SK-N-SH (cell line): ENCODE measurements around the gene ANKRD18B. TPM values are rescaled to one million over a fixed set of nuclear protein-coding genes. Genes with fewer than 3 reads are reported as not detected.
A peak's percentile ranks its signal among the peaks of the same experiment; 100 is the strongest.
"Not testable (repeated sequence)": the region's sequence is repeated elsewhere in the genome, so short reads cannot be mapped to it uniquely, and the experiment has no call there.

ENCODE experiments used
- CTCF ChIA-PET: fragments of 300-600, 350-600 bp; formaldehyde crosslinking; extraction: SDS; loops from one replicate; lab custom pipeline; 2021; lab: Yijun Ruan, JAX
- POLR2A ChIA-PET: fragments of 350-600 bp; sonication (Branson Sonifier 250); formaldehyde crosslinking; extraction: SDS; loops from one replicate; lab custom pipeline; 2020; ENCODE audit warnings: antibody characterized with exemption, inconsistent platforms; lab: Yijun Ruan, JAX
- DNase-seq: peaks from one replicate; pipeline ENCODE4 v3.0.0; 2012
- H2AFZ ChIP-seq: fragments of 200-600 bp; sonication (generic); 2 replicates; pipeline ENCODE4 v1.8.1; 2016; ENCODE audit warnings: antibody characterized with exemption, mild to moderate bottlenecking, low read depth
- H3F3A ChIP-seq: fragments of 200-600 bp; sonication (generic); replicated peaks from 2 replicates; pipeline ENCODE3; 2016; ENCODE audit warnings: antibody characterized with exemption, mild to moderate bottlenecking; ENCODE audit not compliant: insufficient read depth
- H3K27ac ChIP-seq, 2 experiments: fragments of 200-500 bp in 1 of 2; fragments of 200-600 bp in 1 of 2; sonication (Bioruptor generic) in 1 of 2; sonication (generic), shearing (Covaris generic) in 1 of 2; 2 replicates each; pipeline versions ENCODE4 v1.5.1 to v1.6.1; 2014 to 2016; ENCODE audit warnings: low read depth in 2 of 2, inconsistent platforms in 1 of 2, low read length in 1 of 2, mild to moderate bottlenecking in 1 of 2, mixed read lengths in 1 of 2
- H3K27me3 ChIP-seq: fragments of 200-600 bp; sonication (generic), shearing (Covaris generic); 2 replicates; pipeline ENCODE4 v1.6.1; 2016; ENCODE audit warnings: mixed run types; ENCODE audit not compliant: insufficient read depth
- H3K36me3 ChIP-seq, 2 experiments: fragments of 200-500 bp in 1 of 2; fragments of 200-600 bp in 1 of 2; sonication (Bioruptor generic) in 1 of 2; sonication (generic) in 1 of 2; replicated peaks in 1 of 2; 2 replicates each; pipeline versions ENCODE3 to v1.5.1; 2014 to 2016; ENCODE audit warnings: low read length in 1 of 2, mild to moderate bottlenecking in 1 of 2; ENCODE audit not compliant: insufficient read depth in 2 of 2, control insufficient read depth in 1 of 2
- H3K4me1 ChIP-seq, 2 experiments: fragments of 200-500 bp in 1 of 2; fragments of 200-600 bp in 1 of 2; sonication (Bioruptor generic) in 1 of 2; sonication (generic), shearing (Covaris generic) in 1 of 2; 2 replicates each; pipeline versions ENCODE4 v1.5.1 to v1.6.1; 2014 to 2016; ENCODE audit warnings: low read depth in 1 of 2, low read length in 1 of 2, mixed run types in 1 of 2; ENCODE audit not compliant: insufficient read depth in 2 of 2, control insufficient read depth in 1 of 2
- H3K4me2 ChIP-seq: fragments of 200-600 bp; sonication (generic), shearing (Covaris generic); 2 replicates; pipeline ENCODE4 v1.6.1; 2017; ENCODE audit warnings: mixed run types
- H3K4me3 ChIP-seq, 2 experiments: fragments of 200-500 bp in 1 of 2; fragments of 200-600 bp in 1 of 2; sonication (Bioruptor generic) in 1 of 2; sonication (generic), shearing (Covaris generic) in 1 of 2; 2 replicates each; pipeline versions ENCODE4 v1.5.1 to v1.8.1; 2014 to 2016; ENCODE audit warnings: low read depth in 2 of 2, inconsistent platforms in 1 of 2, low read length in 1 of 2, mild to moderate bottlenecking in 1 of 2, mixed read lengths in 1 of 2, moderate library complexity in 1 of 2
- H3K79me2 ChIP-seq: fragments of 200-600 bp; sonication (generic); 2 replicates; pipeline ENCODE4 v1.8.1; 2017; ENCODE audit warnings: mild to moderate bottlenecking; ENCODE audit not compliant: insufficient read depth
- H3K9ac ChIP-seq: fragments of 200-600 bp; sonication (generic); 2 replicates; pipeline ENCODE4 v1.6.1; 2017; ENCODE audit warnings: mixed run types
- H3K9me2 ChIP-seq: fragments of 200-600 bp; sonication (generic); 2 replicates; pipeline ENCODE4 v1.6.1; 2017; ENCODE audit warnings: mixed run types
- H3K9me3 ChIP-seq: fragments of 200-600 bp; sonication (generic); 2 replicates; pipeline ENCODE4 v1.6.1; 2017; ENCODE audit warnings: mixed run types, mild to moderate bottlenecking, moderate library complexity
- H4K20me1 ChIP-seq: fragments of 200-600 bp; sonication (generic); 2 replicates; pipeline ENCODE4 v1.6.1; 2017; ENCODE audit warnings: mild to moderate bottlenecking, mixed run types; ENCODE audit not compliant: insufficient read depth
- GATA2 ChIP-seq: sonication (generic); formaldehyde crosslinking; IDR thresholded peaks from 2 replicates; pipeline ENCODE4 v1.5.0; 2020; ENCODE audit warnings: mild to moderate bottlenecking, missing genetic modification reagents
- WGBS: methylation state at CpG from one replicate; pipeline ENCODE4 v1.1.6; 2017; ENCODE audit warnings: low lambda C conversion rate; 5-methylcytosine and 5-hydroxymethylcytosine counted together
- polyA plus RNA-seq, 3 experiments: library from polyadenylated mRNA; depleted of rRNA; stranded (reverse); fragments of >200 nt; gene quantifications; 2 replicates each; pipeline ENCODE4 v1.2.3, GENCODE V29; 2012

Gene ANKRD18B
- polyA plus RNA-seq, 1 of the 3 experiments (the other 2 are of a cell fraction) = 2.3 TPM

GRCh38 chr9:33560217-33560616, 36.2 kb downstream of the ANKRD18B start:
- H3K36me3 ChIP-seq, H3K4me1 ChIP-seq, H3K79me2 ChIP-seq, CTCF ChIA-PET, H4K20me1 ChIP-seq, H3K9ac ChIP-seq, H3F3A ChIP-seq, H3K4me2 ChIP-seq, H3K27me3 ChIP-seq, POLR2A ChIA-PET, H3K9me3 ChIP-seq, H3K9me2 ChIP-seq, DNase-seq, H3K4me3 ChIP-seq: not testable (repeated sequence)
- 13% methylated on average over 1 of the region's 1 CpG for WGBS
- H2AFZ ChIP-seq = peak overlapping the region; percentile 29; the same call in 1 of the 2 replicates
- H3K27ac ChIP-seq = peak overlapping the region in 1 of 2 experiments; percentile 73; a peak in 2 of 4 replicates
- TF ChIP-seq GATA2 = 0 out of 2 replicates have a peak, but pooled peaks have one; percentile 35

GRCh38 chr9:33562196-33562595, 38.1 kb downstream of the ANKRD18B start:
- H3K4me2 ChIP-seq, H3K4me1 ChIP-seq, H4K20me1 ChIP-seq, H3K4me3 ChIP-seq, H3K9me2 ChIP-seq, H3K9ac ChIP-seq, H3K36me3 ChIP-seq, H3K79me2 ChIP-seq, H3K27me3 ChIP-seq, CTCF ChIA-PET, DNase-seq, H3K9me3 ChIP-seq, H3K27ac ChIP-seq, H3F3A ChIP-seq, POLR2A ChIA-PET, H2AFZ ChIP-seq: not testable (repeated sequence)
- 94% methylated on average over 1 of the region's 1 CpG for WGBS

GRCh38 chr9:33567776-33568175, 43.7 kb downstream of the ANKRD18B start:
- DNase-seq, POLR2A ChIA-PET, H3K4me1 ChIP-seq, H3K79me2 ChIP-seq, H3F3A ChIP-seq, H3K9me3 ChIP-seq, H3K9me2 ChIP-seq, H3K27me3 ChIP-seq, H2AFZ ChIP-seq, CTCF ChIA-PET, H3K4me3 ChIP-seq, H3K27ac ChIP-seq, H3K4me2 ChIP-seq, H4K20me1 ChIP-seq, H3K9ac ChIP-seq, H3K36me3 ChIP-seq: not testable (repeated sequence)

DNA sequence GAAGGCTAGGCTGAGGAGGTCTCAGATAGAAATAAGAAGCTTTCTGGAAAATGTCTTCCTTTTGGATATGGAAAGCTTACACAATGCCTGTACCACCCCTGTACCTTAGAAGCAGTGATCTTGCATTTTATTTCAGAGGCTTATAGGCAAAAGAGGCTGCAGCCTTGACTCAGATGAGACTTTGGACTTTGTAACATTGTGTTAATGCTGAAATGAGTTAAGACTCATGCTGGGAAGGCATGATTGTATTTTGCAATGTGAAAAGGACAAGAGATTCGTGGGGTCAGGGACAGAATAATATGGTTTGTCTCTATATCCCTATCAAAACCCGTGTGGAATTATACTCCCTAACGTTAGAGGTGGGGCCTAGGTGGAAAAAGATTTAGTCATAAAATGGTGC, 53.7 kb downstream of the ANKRD18B start:
- H3K79me2 ChIP-seq, H3K27ac ChIP-seq, CTCF ChIA-PET, H3K9me3 ChIP-seq, POLR2A ChIA-PET, H3K27me3 ChIP-seq, H3K9ac ChIP-seq, H2AFZ ChIP-seq, H3K4me1 ChIP-seq, H3K9me2 ChIP-seq, H3K36me3 ChIP-seq, H4K20me1 ChIP-seq, H3F3A ChIP-seq, H3K4me2 ChIP-seq, H3K4me3 ChIP-seq, DNase-seq: not testable (repeated sequence)
- 66% methylated on average over 3 of the region's 3 CpGs for WGBS

- H3K27me3 ChIP-seq, H3K79me2 ChIP-seq, H3K9me2 ChIP-seq, H3K9ac ChIP-seq, H3K4me3 ChIP-seq, H4K20me1 ChIP-seq, POLR2A ChIA-PET, CTCF ChIA-PET, H3K9me3 ChIP-seq, H3K4me2 ChIP-seq, H3K27ac ChIP-seq, H3K4me1 ChIP-seq, DNase-seq, H3F3A ChIP-seq, H3K36me3 ChIP-seq, H2AFZ ChIP-seq: not testable (repeated sequence)
- no CpG with 5 or more reads among the region's 1 CpG for WGBS
Observed at GRCh38 chr9:33579996-33580395, 55.9 kb downstream of the ANKRD18B start.

DNA sequence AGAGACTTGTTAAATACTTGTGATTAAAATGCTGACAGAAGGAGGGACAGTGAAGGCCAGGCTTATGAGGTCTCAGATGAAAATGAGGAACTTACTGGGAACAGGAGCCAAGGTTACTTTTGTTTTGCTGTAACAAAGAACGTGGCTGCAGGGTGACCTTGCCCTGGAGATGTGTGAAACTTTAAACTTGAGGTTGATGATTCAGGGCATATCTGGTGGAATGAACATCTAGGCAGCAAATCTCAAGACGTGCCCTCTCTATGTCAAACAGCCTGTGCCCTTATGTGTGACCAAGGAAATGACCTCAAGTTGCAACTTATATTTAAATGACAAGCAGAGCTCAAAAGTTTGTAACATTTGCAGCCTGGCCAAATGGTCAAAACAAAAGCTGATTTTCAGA, 58.6 kb downstream of the ANKRD18B start:
- H2AFZ ChIP-seq, H3K9me3 ChIP-seq, H3F3A ChIP-seq, H3K4me1 ChIP-seq, H3K9me2 ChIP-seq, H3K27me3 ChIP-seq, H3K79me2 ChIP-seq, H3K36me3 ChIP-seq, H4K20me1 ChIP-seq, POLR2A ChIA-PET, H3K9ac ChIP-seq, H3K4me2 ChIP-seq, H3K4me3 ChIP-seq, H3K27ac ChIP-seq, DNase-seq, CTCF ChIA-PET: not testable (repeated sequence)
- 72% methylated on average over 2 of the region's 2 CpGs for WGBS

- H3K9me3 ChIP-seq, H3F3A ChIP-seq, H3K36me3 ChIP-seq, CTCF ChIA-PET, H2AFZ ChIP-seq, H3K9ac ChIP-seq, H4K20me1 ChIP-seq, H3K9me2 ChIP-seq, POLR2A ChIA-PET, H3K27me3 ChIP-seq, DNase-seq, H3K4me3 ChIP-seq, H3K79me2 ChIP-seq, H3K4me1 ChIP-seq, H3K4me2 ChIP-seq, H3K27ac ChIP-seq: not testable (repeated sequence)
- 20% methylated on average over 1 of the region's 1 CpG for WGBS
Observed at GRCh38 chr9:33586128-33586527, 62.1 kb downstream of the ANKRD18B start.
